SU-DHL-6 (cell line): ENCODE measurements around the gene NAA10.
A peak's percentile ranks its signal among the peaks of the same experiment; 100 is the strongest.

Experiments
- H2AFZ ChIP-seq: fragments of 200-600 bp; sonication (generic); 2 replicates; pipeline ENCODE4 v1.6.1; 2014; ENCODE audit warnings: low read depth, mild to moderate bottlenecking, moderate library complexity, mixed read lengths, antibody characterized with exemption, low read length; ENCODE audit not compliant: severe bottlenecking
- H3F3A ChIP-seq: fragments of 200-600 bp; shearing (Covaris generic); 2 replicates; pipeline ENCODE4 v1.6.0; 2016; ENCODE audit warnings: antibody characterized with exemption, mild to moderate bottlenecking; ENCODE audit not compliant: insufficient read depth
- H3K27ac ChIP-seq: fragments of 200-600 bp; sonication (generic); 2 replicates; pipeline ENCODE4 v1.5.1; 2016; ENCODE audit warnings: low read depth, mild to moderate bottlenecking, low read length, moderate library complexity, mixed read lengths
- H3K27me3 ChIP-seq: fragments of 200-600 bp; sonication (generic), shearing (Covaris generic); 2 replicates; pipeline ENCODE4 v1.6.0; 2014; ENCODE audit warnings: mild to moderate bottlenecking, low read length
- H3K36me3 ChIP-seq: fragments of 200-600 bp; sonication (generic); 2 replicates; pipeline ENCODE4 v1.6.1; 2014; ENCODE audit warnings: mild to moderate bottlenecking, low read length, mixed read lengths
- H3K4me2 ChIP-seq: fragments of 300-600, 200-600 bp; shearing (Covaris generic), sonication (generic); 2 replicates; pipeline ENCODE4 v1.6.0; 2014; ENCODE audit warnings: low read length, low read depth, mild to moderate bottlenecking; ENCODE audit not compliant: poor library complexity, severe bottlenecking
- H3K4me3 ChIP-seq: fragments of 200-600 bp; sonication (generic); 2 replicates; pipeline ENCODE4 v1.5.1; 2014; ENCODE audit warnings: antibody characterized with exemption, low read length, mild to moderate bottlenecking, mixed read lengths; ENCODE audit not compliant: insufficient read depth, poor library complexity, severe bottlenecking
- H3K79me2 ChIP-seq: fragments of 200-600 bp; sonication (generic); 2 replicates; pipeline ENCODE4 v1.6.1; 2014; ENCODE audit warnings: mild to moderate bottlenecking, low read length, moderate library complexity; ENCODE audit not compliant: insufficient read depth
- H3K9ac ChIP-seq: fragments of 200-600 bp; sonication (generic); 2 replicates; pipeline ENCODE4 v1.7.0; 2014; ENCODE audit warnings: mild to moderate bottlenecking, low read length
- H3K9me2 ChIP-seq: fragments of 200-600 bp; sonication (generic); replicated peaks from 2 replicates; pipeline ENCODE4 v1.6.1; 2014; ENCODE audit warnings: low read length; ENCODE audit not compliant: insufficient read depth
- H3K9me3 ChIP-seq: fragments of 200-600 bp; sonication (generic); 2 replicates; pipeline ENCODE4 v1.6.1; 2014; ENCODE audit warnings: low read length, mixed read lengths; ENCODE audit not compliant: insufficient read depth
- H4K20me1 ChIP-seq: fragments of 200-600 bp; sonication (generic); 2 replicates; pipeline ENCODE4 v1.6.1; 2014; ENCODE audit warnings: low read depth, mild to moderate bottlenecking, antibody characterized with exemption, low read length, moderate library complexity, mixed read lengths
- EZH2phosphoT487 ChIP-seq: fragments of 200-600 bp; sonication (generic), shearing (Covaris generic); conservative IDR thresholded peaks from 2 replicates; pipeline ENCODE4 v1.6.1; 2018; ENCODE audit warnings: mild to moderate bottlenecking, antibody characterized with exemption, low read length, moderate library complexity, mixed read lengths
- TF ChIP-seq, protein P1 (sequence below): fragments of 200-600 bp; sonication (generic); IDR thresholded peaks from one replicate; pipeline ENCODE4 v1.5.1; 2017; ENCODE audit warnings: antibody characterized with exemption, mild to moderate bottlenecking, low read length, moderate library complexity; ENCODE audit not compliant: insufficient read depth, poor library complexity, severe bottlenecking

The NAA10 gene

DNA sequence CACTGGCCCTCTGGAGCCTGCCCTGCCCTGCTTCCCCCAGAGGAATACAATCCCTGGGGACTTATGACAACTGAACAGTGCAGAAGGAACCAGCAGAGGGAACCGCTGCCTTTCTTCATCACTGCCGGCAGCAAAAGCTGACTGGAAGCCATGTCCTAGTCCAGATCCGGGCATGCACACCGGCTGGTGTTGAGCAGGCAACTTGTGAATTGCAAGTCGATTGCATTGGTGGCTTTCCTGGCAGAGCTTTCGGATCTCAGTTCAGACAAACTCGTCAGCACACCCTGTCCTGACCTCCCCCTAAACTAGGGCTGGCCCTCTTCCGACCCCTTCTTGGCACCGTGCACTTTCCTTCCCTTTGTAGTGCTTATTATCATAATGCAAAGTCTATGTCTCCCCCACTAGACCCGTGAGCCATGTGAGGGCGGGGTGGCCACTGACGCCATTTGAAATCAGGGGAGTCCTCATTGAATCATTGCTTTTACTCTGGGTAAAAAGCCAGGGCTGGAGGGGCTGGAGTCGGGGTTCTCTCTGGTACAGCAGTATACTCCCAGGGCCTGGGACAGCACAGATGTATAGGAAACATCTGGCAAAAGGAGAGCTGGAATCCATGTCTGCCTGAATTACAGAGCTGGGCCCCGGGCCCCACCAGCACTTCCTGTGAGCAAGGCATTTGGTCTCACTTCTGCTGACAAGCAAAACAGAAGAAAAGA is 10.5 kb downstream of the NAA10 start:
- Histone ChIP-seq H3K36me3 (no peaks in the 10 kb centered on the region), H3K4me3 (peak overlapping the region; percentile 72), H3F3A (peaks cover 21% of the 10 kb centered on the region), H3K9ac (peak overlapping the region; percentile 98), H4K20me1 (no peaks in the 10 kb centered on the region), H3K27ac (peak overlapping the region; percentile 100), H3K27me3 (no peaks in the 10 kb centered on the region), H3K4me2 (peak overlapping the region; percentile 78), H3K9me2 (no peaks in the 10 kb centered on the region), H2AFZ (no peak overlapping the region), H3K79me2 (peaks cover 16% of the 10 kb centered on the region; the same call in 1 of the 2 replicates), H3K9me3 (no peaks in the 10 kb centered on the region)
- TF ChIP-seq, protein P1, sequence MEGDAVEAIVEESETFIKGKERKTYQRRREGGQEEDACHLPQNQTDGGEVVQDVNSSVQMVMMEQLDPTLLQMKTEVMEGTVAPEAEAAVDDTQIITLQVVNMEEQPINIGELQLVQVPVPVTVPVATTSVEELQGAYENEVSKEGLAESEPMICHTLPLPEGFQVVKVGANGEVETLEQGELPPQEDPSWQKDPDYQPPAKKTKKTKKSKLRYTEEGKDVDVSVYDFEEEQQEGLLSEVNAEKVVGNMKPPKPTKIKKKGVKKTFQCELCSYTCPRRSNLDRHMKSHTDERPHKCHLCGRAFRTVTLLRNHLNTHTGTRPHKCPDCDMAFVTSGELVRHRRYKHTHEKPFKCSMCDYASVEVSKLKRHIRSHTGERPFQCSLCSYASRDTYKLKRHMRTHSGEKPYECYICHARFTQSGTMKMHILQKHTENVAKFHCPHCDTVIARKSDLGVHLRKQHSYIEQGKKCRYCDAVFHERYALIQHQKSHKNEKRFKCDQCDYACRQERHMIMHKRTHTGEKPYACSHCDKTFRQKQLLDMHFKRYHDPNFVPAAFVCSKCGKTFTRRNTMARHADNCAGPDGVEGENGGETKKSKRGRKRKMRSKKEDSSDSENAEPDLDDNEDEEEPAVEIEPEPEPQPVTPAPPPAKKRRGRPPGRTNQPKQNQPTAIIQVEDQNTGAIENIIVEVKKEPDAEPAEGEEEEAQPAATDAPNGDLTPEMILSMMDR = no peak

GRCh38 chrX:153922932-153923857 is 11.6 kb downstream of the NAA10 start:
- no peaks in the 10 kb centered on the region for H4K20me1 ChIP-seq
- no peak overlapping the region for H3K4me2 ChIP-seq
- H3K79me2 ChIP-seq = peaks cover 16% of the 10 kb centered on the region; the same call in 1 of the 2 replicates
- H2AFZ ChIP-seq = no peak overlapping the region
- no peaks in the 10 kb centered on the region for H3K9me2 ChIP-seq
- no peaks in the 10 kb centered on the region for H3K36me3 ChIP-seq
- H3K27ac ChIP-seq = no peak overlapping the region
- no peaks in the 10 kb centered on the region for H3K9me3 ChIP-seq
- peaks cover 16% of the 10 kb centered on the region for H3F3A ChIP-seq
- no peak for TF ChIP-seq EZH2phosphoT487
- TF ChIP-seq, protein P1 = no peak
- H3K27me3 ChIP-seq = no peaks in the 10 kb centered on the region
- H3K4me3 ChIP-seq = no peak overlapping the region
- no peak overlapping the region for H3K9ac ChIP-seq

GRCh38 chrX:153921511-153922446 is 13.1 kb downstream of the NAA10 start:
- H3K9me2 ChIP-seq = no peaks in the 10 kb centered on the region
- H3K4me2 ChIP-seq = no peak overlapping the region
- H3K27ac ChIP-seq = no peak overlapping the region
- H3K27me3 ChIP-seq = no peaks in the 10 kb centered on the region
- H2AFZ ChIP-seq = no peak overlapping the region
- no peaks in the 10 kb centered on the region for H4K20me1 ChIP-seq
- H3K9ac ChIP-seq = no peak overlapping the region
- peaks cover 5% of the 10 kb centered on the region for H3F3A ChIP-seq
- TF ChIP-seq, protein P1 = no peak
- H3K4me3 ChIP-seq = no peak overlapping the region
- H3K36me3 ChIP-seq = no peaks in the 10 kb centered on the region
- peaks cover 16% of the 10 kb centered on the region; the same call in 1 of the 2 replicates for H3K79me2 ChIP-seq
- H3K9me3 ChIP-seq = no peaks in the 10 kb centered on the region
